Measurements from ENCODE around the gene SHISA4. TPM values are rescaled to one million over a fixed set of nuclear protein-coding genes. Genes with fewer than 3 reads are reported as not detected.

Gene SHISA4
- total RNA-seq, 1 donor from 2014 or later: 10.1 TPM

DNA sequence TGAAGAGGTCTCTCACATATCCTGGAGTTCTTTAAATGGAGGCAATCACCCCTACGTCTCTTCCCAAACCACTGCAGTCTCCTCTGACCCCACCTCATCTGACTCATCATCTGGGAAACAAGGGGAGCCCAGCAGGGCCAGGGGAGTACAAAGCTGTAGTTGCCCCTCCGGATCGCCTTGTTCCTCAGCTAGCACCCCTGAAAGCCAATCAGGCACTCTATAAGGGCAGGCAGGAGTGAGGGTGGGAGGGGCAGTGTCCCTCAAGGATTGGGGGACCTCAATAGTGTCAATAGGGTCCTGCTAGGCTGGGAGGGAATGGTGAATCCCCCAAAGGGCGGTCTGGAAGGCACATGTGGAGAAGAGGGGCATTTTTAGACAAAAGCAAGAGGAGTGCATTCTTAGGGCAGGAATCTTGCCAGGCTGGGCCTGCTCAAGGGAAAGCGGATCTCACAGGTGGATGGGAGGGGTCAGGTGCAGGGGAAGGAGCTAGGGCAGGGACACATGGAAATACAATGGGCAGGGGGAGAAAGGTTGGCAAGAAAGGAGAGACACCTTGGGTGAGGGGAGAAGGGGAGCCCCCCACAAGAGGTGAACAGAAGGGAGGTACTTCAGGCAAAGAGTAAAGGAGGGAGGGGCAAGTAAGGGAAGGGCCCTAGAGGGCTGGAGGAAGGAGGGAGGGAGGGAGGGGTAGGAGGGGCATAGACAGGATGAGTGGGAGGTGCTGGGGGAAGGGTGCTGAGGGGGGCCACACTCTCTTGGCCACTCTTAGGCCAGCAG is 5.8 kb downstream of the SHISA4 start:
- DNase-seq (ENCODE audit: low read depth) (no peak), FAIRE-seq (no peak)
- no peak overlapping the region for H3K27ac ChIP-seq (ENCODE audit: low read depth, low read length)
- H4K20me1 ChIP-seq (ENCODE audit: insufficient read depth, low read length): peaks cover 2% of the 10 kb centered on the region
- no peaks in the 10 kb centered on the region for H3K9me3 ChIP-seq (ENCODE audit: insufficient read depth, low read depth, low read length)
- H3K4me2 ChIP-seq (ENCODE audit: low read length): no peak overlapping the region
- no peak overlapping the region for H3K4me3 Mint-ChIP-seq (ENCODE audit: unreplicated experiment)
- H3K79me2 ChIP-seq (ENCODE audit: insufficient read depth, low read length): peaks cover 2% of the 10 kb centered on the region
- H3K36me3 Mint-ChIP-seq (ENCODE audit: low read depth, unreplicated experiment): peaks cover 23% of the 10 kb centered on the region
- H3K27ac Mint-ChIP-seq (ENCODE audit: unreplicated experiment): no peak overlapping the region
- H3K4me1 ChIP-seq (ENCODE audit: insufficient read depth, low read length): peaks cover 13% of the 10 kb centered on the region
- TF ChIP-seq, protein P1, sequence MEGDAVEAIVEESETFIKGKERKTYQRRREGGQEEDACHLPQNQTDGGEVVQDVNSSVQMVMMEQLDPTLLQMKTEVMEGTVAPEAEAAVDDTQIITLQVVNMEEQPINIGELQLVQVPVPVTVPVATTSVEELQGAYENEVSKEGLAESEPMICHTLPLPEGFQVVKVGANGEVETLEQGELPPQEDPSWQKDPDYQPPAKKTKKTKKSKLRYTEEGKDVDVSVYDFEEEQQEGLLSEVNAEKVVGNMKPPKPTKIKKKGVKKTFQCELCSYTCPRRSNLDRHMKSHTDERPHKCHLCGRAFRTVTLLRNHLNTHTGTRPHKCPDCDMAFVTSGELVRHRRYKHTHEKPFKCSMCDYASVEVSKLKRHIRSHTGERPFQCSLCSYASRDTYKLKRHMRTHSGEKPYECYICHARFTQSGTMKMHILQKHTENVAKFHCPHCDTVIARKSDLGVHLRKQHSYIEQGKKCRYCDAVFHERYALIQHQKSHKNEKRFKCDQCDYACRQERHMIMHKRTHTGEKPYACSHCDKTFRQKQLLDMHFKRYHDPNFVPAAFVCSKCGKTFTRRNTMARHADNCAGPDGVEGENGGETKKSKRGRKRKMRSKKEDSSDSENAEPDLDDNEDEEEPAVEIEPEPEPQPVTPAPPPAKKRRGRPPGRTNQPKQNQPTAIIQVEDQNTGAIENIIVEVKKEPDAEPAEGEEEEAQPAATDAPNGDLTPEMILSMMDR (IDR thresholded peaks at IDR 0.05; ENCODE audit: insufficient read depth, low read depth, low read length): no peak
- TF ChIP-seq EZH2 (IDR thresholded peaks at IDR 0.05; ENCODE audit: insufficient read depth, low read length): no peak
- H3K4me1 Mint-ChIP-seq (ENCODE audit: low read depth, unreplicated experiment): peaks cover 17% of the 10 kb centered on the region
- H3K27me3 Mint-ChIP-seq (ENCODE audit: low read depth, unreplicated experiment): peaks cover 24% of the 10 kb centered on the region
- H3K9me3 Mint-ChIP-seq (ENCODE audit: unreplicated experiment): no peaks in the 10 kb centered on the region
- H3K9ac ChIP-seq (ENCODE audit: low read length): no peak overlapping the region
- H3K4me3 ChIP-seq (ENCODE audit: insufficient read depth, low read depth, low read length): no peak overlapping the region
- no peak overlapping the region for H2AFZ ChIP-seq (ENCODE audit: low read depth, low read length)
- no peaks in the 10 kb centered on the region for H3K27me3 ChIP-seq (ENCODE audit: insufficient read depth, low read length)
- H3K36me3 ChIP-seq (ENCODE audit: insufficient read depth, low read length): peaks cover 3% of the 10 kb centered on the region

DNA sequence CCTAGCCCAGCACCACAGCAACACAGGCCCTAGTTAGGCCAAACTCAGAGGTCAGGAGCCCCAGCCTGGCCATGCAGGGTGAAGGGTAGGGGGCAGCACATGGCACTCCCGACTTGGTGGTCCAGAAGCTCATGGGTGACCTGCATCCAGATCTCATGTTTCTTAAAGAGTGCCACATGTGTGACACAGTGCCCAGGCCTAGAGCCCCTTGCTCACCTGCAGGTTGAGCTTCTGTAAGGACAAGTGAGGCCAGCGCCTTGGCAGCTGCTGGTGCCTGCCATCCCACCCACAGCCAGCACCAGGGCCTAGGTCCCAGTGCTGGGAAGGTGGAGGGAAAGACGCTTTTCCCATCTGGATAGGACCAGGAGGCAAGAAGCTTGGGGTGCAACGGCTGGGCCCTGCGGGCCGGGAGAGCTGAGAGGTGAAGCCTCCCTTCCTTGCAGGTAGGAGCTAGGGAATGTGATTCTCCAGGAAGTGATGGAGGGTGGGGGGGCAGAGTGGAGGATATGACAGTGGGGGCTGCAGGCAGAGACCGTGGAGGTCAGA is 6.5 kb downstream of the SHISA4 start:
- Mint-ChIP-seq H3K4me3 (ENCODE audit: unreplicated experiment) (no peak overlapping the region), H3K4me1 (ENCODE audit: low read depth, unreplicated experiment) (peaks cover 17% of the 10 kb centered on the region), H3K27me3 (ENCODE audit: low read depth, unreplicated experiment) (peaks cover 22% of the 10 kb centered on the region), H3K27ac (ENCODE audit: unreplicated experiment) (no peak overlapping the region), H3K9me3 (ENCODE audit: unreplicated experiment) (peaks cover 3% of the 10 kb centered on the region), H3K36me3 (ENCODE audit: low read depth, unreplicated experiment) (peaks cover 28% of the 10 kb centered on the region)
- Histone ChIP-seq H3K36me3 (ENCODE audit: insufficient read depth, low read length) (peaks cover 3% of the 10 kb centered on the region), H2AFZ (ENCODE audit: low read depth, low read length) (no peak overlapping the region), H3K4me2 (ENCODE audit: low read length) (no peak overlapping the region), H3K9me3 (ENCODE audit: insufficient read depth, low read depth, low read length) (no peaks in the 10 kb centered on the region), H3K9ac (ENCODE audit: low read length) (no peak overlapping the region), H3K27me3 (ENCODE audit: insufficient read depth, low read length) (no peaks in the 10 kb centered on the region), H3K27ac (ENCODE audit: low read depth, low read length) (no peak overlapping the region), H3K4me1 (ENCODE audit: insufficient read depth, low read length) (peaks cover 10% of the 10 kb centered on the region), H3K79me2 (ENCODE audit: insufficient read depth, low read length) (no peaks in the 10 kb centered on the region), H4K20me1 (ENCODE audit: insufficient read depth, low read length) (no peaks in the 10 kb centered on the region), H3K4me3 (ENCODE audit: insufficient read depth, low read depth, low read length) (no peak overlapping the region)
- TF ChIP-seq EZH2 (IDR thresholded peaks at IDR 0.05; ENCODE audit: insufficient read depth, low read length): no peak
- TF ChIP-seq, protein P1 (IDR thresholded peaks at IDR 0.05; ENCODE audit: insufficient read depth, low read depth, low read length): no peak
- FAIRE-seq: no peak
- DNase-seq (ENCODE audit: low read depth): no peak
